ACC112 (cell line): ENCODE measurements around the gene PRCD.
A peak's percentile ranks its signal among the peaks of the same experiment; 100 is the strongest.

Experiments used
- H2AFZ ChIP-seq: fragments of 200-600 bp; sonication (generic); one replicate; pipeline ENCODE4 v1.6.0; 2017; ENCODE audit warnings: antibody characterized with exemption, low read length; ENCODE audit not compliant: unreplicated experiment
- H3K27ac ChIP-seq: fragments of 200-600 bp; sonication (generic); 2 replicates; pipeline ENCODE4 v1.5.1; 2014; ENCODE audit warnings: low read depth, mild to moderate bottlenecking, antibody characterized with exemption, low read length, moderate library complexity
- H3K27me3 ChIP-seq: fragments of 200-600 bp; sonication (generic); 2 replicates; pipeline ENCODE4 v1.6.1; 2014; ENCODE audit warnings: mild to moderate bottlenecking, antibody characterized with exemption, low read length, moderate library complexity, mixed read lengths; ENCODE audit not compliant: insufficient read depth
- H3K36me3 ChIP-seq: fragments of 200-600 bp; sonication (generic); 2 replicates; pipeline ENCODE4 v1.6.1; 2016; ENCODE audit warnings: mild to moderate bottlenecking, antibody characterized with exemption, low read length, moderate library complexity, mixed read lengths; ENCODE audit not compliant: insufficient read depth
- H3K4me1 ChIP-seq: fragments of 200-600 bp; sonication (generic); one replicate; pipeline ENCODE4 v1.6.1; 2016; ENCODE audit warnings: low read length, mixed read lengths; ENCODE audit not compliant: insufficient read depth, unreplicated experiment, control insufficient read depth
- H3K4me3 ChIP-seq: fragments of 200-600 bp; sonication (generic); 2 replicates; pipeline ENCODE4 v1.5.1; 2014; ENCODE audit warnings: mild to moderate bottlenecking, low read depth, low read length
- H3K79me2 ChIP-seq: fragments of 200-600 bp; sonication (generic); one replicate; pipeline ENCODE4 v1.6.0; 2016; ENCODE audit warnings: low read length; ENCODE audit not compliant: control insufficient read depth, unreplicated experiment, insufficient read depth

PRCD gene

DNA sequence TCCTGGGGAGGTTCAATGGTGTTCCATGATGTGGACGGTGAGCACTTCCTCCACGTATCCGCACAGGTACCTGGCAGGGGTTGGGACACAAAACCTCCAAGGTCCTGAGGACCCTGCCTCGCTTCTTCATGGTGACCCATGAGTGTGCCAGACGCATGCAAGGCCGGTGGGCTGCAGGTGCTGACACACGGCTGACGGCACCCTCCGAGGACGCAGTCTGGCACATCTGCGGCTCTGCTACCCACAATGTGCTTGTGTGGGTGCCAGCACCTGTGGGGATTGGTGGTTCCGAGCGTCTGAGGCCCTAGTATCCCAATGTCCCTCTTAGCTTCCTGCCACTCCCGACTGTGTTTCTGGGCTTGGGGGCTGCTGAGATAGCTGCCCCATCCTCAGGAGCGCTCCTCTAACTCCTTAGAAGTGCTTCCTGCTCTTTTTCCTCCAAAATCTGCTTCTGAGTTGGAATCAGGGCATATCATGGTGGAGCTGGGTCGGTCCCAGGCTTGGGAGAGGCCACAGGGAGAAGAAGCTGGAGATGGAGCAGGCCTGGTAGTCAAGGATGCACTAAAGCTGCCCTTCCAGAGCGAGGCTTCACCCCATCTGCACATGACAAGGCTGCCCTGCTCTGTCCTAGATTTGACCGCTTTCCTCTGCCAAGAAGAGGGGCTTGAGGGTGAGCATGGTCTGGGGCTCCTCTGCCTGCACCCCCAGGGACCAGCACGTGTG lies 3.9 kb upstream of the PRCD start:
- H3K36me3 ChIP-seq = no peaks in the 10 kb centered on the region
- no peak overlapping the region for H2AFZ ChIP-seq
- peaks cover 5% of the 10 kb centered on the region for H3K79me2 ChIP-seq
- H3K4me3 ChIP-seq = peak overlapping the region; percentile 81
- peaks cover 46% of the 10 kb centered on the region for H3K4me1 ChIP-seq
- H3K27me3 ChIP-seq = no peaks in the 10 kb centered on the region
- peak overlapping the region; percentile 23; the same call in 1 of the 2 replicates for H3K27ac ChIP-seq

DNA sequence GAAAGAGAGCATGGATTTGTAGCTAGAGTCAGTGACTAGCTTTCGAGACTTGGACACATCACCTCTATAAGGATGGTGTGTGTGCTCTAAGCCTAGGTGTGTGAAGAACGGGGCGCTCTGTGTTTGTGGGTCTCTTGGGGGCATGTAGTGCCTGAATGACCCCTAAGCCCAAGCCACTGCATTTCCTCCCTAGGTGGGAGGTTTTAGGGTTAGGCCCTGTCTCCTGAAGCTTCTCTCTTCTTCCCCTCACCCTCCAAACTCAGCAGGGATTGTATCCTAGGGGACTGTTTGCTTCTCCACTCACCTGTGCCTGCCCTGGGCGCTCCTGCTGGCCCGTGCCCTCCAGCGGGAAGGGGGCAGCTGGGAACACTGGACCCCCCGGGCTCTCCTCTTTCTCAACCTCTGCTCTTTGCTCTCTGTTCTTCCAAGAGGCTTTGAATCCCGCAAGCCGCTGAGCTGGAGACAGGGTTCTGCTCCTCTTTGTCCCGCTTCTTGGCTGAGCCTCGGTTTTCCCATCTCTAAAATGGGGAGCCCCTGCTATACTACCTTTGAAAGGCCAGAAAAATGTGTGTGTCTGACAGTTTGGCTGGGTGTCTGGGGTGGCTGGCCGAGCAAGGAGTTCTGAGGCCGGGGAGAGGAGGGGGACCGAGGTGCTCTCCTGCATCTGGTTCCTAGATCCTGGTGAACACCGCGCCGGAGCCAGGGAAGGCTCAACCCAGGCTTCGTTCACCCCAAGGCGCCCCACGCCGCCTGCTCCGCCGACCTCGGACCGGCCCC lies 3.1 kb upstream of the PRCD start:
- Histone ChIP-seq H2AFZ (no peak overlapping the region), H3K4me3 (peak overlapping the region; percentile 81), H3K27me3 (no peaks in the 10 kb centered on the region), H3K4me1 (peaks cover 42% of the 10 kb centered on the region), H3K27ac (peak overlapping the region; percentile 23; the same call in 1 of the 2 replicates), H3K36me3 (no peaks in the 10 kb centered on the region), H3K79me2 (peaks cover 5% of the 10 kb centered on the region)

DNA sequence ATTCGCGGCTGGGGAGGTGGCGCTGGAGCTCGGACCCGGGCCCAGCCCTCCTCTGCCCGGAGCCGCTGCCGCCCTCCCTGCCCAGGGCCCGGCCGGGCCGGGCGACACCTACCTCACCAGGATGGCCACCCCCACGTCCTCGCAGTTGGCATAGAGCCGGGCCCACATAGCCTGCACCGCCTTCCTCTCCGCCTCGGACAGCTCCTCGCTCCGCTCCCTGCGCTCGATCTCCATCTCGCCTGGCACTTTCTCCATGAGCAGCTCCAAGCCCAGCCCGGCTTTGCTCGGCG lies 2.6 kb upstream of the PRCD start:
- H3K79me2 ChIP-seq = peaks cover 5% of the 10 kb centered on the region
- no peaks in the 10 kb centered on the region for H3K36me3 ChIP-seq
- peaks cover 37% of the 10 kb centered on the region for H3K4me1 ChIP-seq
- peak overlapping the region; percentile 23; the same call in 1 of the 2 replicates for H3K27ac ChIP-seq
- no peaks in the 10 kb centered on the region for H3K27me3 ChIP-seq
- no peak overlapping the region for H2AFZ ChIP-seq
- H3K4me3 ChIP-seq = peak overlapping the region; percentile 81

DNA sequence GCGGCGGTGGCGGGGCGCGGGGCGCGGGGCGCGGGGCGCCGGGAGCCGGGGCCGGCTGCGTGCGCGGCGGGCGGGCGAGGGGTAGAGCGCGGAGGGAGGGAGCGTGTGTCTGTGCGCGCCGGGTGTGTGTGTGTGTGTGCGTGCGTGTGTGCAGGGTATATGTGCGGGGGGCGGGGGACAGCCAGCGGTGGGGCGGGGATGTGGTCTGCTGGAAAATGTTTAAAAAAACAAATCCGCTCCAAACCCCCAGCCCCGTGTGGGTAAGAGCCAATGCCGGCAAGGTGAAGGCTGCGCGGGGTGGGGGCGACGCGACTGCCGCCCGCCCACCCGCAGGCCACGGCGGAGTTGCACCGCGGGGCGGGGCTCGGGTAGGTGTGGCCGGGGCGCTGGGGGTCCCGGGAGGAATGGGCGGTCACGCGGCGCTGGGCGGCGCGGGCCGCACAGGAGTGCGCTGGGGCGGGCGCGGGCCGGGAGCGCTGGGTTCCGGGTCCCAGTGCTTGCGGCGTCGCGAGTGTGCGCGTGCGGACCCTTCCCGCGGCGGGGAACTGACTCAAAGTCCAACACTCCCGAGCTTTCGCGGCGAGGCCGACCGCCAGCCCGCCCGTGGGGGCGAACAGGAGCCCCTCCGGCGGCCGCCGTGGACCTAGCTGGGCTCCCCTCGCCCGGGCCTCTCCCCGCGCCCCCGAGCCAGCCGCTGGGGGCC lies 2.1 kb upstream of the PRCD start, which contains the start of gene CYGB:
CYGB (minus strand) TSS at position 132 of the 703 bp plus-strand sequence. CDS start 167 bp downstream, outside the sequence.
- H3K4me1 ChIP-seq = peaks cover 33% of the 10 kb centered on the region
- H3K36me3 ChIP-seq = no peaks in the 10 kb centered on the region
- no peak within 1 kb of the TSS for H2AFZ ChIP-seq
- H3K27me3 ChIP-seq = no peaks in the 10 kb centered on the region
- H3K4me3 ChIP-seq = peak within 1 kb of the TSS; percentile 81
- peak within 1 kb of the TSS; percentile 23; the same call in 1 of the 2 replicates for H3K27ac ChIP-seq
- peaks cover 5% of the 10 kb centered on the region for H3K79me2 ChIP-seq

DNA sequence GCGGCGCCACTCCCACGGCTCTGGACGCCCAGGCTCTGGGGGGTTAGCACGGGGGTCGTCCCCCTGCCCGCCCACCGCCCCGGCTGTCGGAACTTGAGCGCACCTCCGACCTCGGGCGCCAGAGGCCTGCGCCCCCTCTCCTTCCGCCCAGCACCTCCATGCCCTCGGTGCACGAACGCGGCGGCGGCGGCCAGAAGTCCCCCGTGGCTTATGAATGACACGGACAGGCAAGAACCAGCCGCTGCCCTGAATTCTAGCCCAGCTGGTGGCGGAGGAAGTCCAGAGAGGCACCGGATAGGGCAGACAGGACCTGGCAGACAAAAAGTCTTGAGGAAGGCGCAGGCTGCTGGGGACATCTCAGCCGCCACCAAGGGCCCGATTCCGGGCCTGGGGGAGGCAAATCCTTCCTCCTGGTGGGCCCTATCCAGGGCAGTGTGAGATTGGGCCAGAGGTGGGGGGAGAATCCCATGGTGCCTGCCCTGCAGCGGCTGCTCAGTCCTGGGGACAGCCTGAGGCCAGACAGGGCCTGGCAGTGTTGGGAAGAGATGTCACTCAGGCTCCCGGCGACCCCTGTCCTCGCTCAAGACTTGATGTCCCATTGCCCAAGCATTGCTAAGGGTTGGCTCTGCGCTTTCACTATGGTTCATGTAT lies 1.4 kb upstream of the PRCD start:
- Histone ChIP-seq H3K36me3 (no peaks in the 10 kb centered on the region), H3K79me2 (peaks cover 5% of the 10 kb centered on the region), H3K27ac (no peak overlapping the region), H3K4me1 (peaks cover 30% of the 10 kb centered on the region), H2AFZ (no peak overlapping the region), H3K27me3 (no peaks in the 10 kb centered on the region), H3K4me3 (peak overlapping the region; percentile 81)

DNA sequence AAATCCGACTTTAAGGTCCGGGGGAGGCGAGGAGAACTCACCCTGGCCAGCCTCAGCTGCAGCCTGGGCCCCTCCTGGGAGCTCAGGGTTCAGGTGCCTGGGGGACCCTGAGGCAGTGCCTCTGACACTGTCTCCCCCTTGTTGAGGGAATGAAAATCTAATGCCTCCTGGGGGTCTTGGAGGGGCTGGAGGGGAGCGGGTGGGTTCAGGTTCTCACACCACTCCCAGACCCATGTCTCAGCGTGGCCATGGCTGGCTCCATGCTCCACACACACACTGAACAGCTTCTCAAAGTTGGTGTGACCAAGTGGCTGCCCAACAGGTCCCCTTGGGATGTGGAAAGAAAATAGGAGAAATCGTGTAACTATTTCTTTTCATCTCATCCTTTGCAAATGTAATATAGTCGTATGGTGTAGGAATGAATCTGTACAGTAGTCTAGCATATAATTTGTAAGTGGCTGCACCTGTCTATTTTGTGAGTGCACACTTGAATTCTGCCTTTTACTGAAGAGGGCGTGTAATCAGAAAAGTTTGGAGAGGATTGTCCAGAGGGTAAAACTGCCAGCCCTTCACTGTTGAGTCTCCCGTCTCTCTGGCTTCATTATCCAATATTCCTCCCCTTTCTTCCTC lies 788 bp upstream of the PRCD start:
- H3K27ac ChIP-seq = no peak overlapping the region
- no peaks in the 10 kb centered on the region for H3K36me3 ChIP-seq
- H3K4me3 ChIP-seq = no peak overlapping the region; the same call in 1 of the 2 replicates
- no peak overlapping the region for H2AFZ ChIP-seq
- peaks cover 30% of the 10 kb centered on the region for H3K4me1 ChIP-seq
- no peaks in the 10 kb centered on the region for H3K27me3 ChIP-seq
- H3K79me2 ChIP-seq = peaks cover 5% of the 10 kb centered on the region

DNA sequence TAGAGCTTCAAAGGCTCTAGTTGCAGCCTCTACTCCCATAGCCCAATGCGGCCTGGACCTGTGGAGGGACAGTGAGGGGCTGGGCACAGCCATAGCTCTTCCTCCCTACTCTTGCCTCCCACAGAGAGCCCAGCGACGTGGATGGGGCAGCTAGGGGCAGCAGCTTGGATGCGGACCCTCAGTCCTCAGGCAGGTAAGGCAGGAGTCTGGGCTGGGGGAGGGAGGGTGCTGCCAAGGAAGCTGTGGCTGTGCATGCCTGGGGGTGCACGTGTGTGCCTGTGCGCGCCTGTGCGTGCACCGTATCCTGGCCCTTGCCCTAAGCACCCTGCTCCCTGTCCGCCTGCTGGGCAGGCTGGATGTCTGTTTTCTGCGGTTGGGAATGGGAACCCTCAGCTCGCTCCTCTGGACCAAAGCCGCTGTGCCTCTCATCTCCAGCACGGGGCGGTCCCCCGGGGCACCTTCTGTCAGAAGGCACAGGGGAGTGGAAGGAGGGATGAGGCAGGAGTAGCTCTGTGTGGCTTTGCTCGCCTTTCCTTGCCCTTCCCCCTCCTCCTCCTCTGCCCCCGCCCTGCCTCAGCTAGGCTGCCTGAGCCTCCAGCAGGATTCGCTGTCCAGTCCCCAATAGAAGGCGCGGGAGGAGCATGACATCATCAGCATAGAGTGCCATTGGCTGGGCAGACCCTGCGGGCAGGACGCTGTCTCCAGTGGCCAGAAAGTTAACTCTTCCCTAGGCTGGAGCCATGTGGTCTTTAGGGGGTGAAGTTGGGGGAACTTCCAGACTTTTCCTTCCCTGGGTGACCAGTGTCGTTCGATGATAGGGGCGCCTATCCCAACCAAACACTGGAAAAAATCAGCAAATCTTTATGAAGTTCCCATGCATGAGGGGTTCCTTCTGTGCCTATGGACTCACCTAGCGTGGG lies 797 bp downstream of the PRCD start:
- Histone ChIP-seq H3K27ac (no peak overlapping the region; the same call in 1 of the 2 replicates), H3K4me1 (peaks cover 21% of the 10 kb centered on the region), H2AFZ (no peak overlapping the region), H3K79me2 (peaks cover 5% of the 10 kb centered on the region), H3K36me3 (no peaks in the 10 kb centered on the region), H3K27me3 (no peaks in the 10 kb centered on the region), H3K4me3 (peak overlapping the region; percentile 52)

DNA sequence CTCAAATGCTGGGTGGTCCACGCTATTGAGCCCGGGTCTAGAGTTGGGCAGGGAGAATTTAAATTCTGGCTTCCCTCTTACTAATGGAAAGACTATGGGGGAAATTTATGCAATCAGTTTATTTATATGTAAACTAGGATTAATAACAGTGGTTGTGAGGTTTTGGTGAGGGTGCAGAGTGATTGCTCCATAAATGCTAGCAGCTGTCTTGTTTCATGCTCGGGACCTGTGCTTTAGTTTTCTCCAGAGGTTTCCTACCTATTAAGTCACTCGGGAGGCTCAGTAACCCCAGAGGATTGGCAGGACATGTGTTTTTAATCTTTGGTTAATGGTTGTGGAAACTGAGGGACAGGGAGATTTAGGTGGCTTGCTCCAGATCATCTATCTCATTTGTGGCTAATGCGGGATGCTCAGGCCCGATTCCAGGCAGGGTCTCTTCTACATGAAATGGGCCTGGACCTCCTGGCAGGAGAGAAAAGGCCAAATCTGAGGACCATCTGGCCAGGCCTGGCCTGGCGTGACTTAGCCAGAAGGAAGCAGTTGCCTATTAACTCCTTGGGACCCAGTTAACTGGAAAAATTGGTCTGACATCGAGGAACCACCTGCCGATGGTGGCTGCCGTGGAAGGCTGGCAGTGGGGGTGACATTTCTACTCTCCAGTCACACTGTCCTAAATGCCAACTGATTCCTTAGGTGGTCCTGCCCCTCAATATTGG lies 2.1 kb downstream of the PRCD start:
- Histone ChIP-seq H3K27me3 (no peaks in the 10 kb centered on the region), H2AFZ (no peak overlapping the region), H3K4me3 (no peak overlapping the region), H3K4me1 (peaks cover 23% of the 10 kb centered on the region), H3K79me2 (no peaks in the 10 kb centered on the region), H3K27ac (no peak overlapping the region), H3K36me3 (no peaks in the 10 kb centered on the region)

DNA sequence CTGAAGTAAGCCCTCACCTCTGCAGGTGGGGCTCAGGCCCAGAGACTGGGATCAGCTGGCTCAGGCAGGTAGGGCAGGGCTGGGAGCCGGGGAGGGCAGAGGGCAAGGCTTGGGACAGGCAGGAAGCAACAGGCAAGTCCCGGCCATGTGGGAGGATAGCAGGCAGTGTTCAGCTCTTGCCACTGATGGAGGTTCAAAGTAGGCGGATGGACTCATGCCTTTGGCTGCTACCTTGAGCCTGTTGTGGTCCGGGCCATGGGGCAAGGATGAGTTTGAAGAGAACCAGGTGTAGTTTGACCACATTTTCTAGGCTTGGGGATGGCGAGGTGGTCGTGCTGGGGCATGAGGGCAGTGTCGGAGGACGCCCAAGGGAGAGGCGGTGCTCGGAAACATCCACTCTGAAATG lies 2.7 kb downstream of the PRCD start:
- H3K79me2 ChIP-seq = no peaks in the 10 kb centered on the region
- H3K4me3 ChIP-seq = no peak overlapping the region
- H3K27ac ChIP-seq = no peak overlapping the region
- H3K36me3 ChIP-seq = no peaks in the 10 kb centered on the region
- no peak overlapping the region for H2AFZ ChIP-seq
- no peaks in the 10 kb centered on the region for H3K27me3 ChIP-seq
- peaks cover 29% of the 10 kb centered on the region for H3K4me1 ChIP-seq
